Measurements from ENCODE around the gene YES1.
"Not testable (repeated sequence)": the region's sequence is repeated elsewhere in the genome, so short reads cannot be mapped to it uniquely, and the experiment has no call there.

The YES1 gene

DNA sequence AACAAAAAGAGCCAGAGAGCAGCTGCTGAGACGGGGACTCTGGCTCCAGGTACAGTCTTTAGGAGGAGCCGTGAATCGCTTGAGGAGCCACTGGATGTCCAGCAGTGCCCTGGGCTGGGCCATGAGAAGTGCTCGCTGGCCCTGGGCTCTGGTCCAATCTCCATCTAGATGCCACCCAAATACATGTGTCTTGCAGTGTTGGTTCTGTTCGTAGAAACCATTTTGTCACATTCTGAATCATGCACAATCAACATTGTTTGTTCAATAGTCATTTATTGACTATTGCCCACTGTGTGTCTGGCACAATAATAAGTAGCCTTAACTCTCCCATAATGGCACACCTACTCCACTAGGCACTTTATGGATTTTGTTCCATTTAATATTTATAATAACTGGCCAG, 128.5 kb downstream of the YES1 start:
- DNase-seq (ENCODE audit: low read depth in 2 of 2) = no peak

DNA sequence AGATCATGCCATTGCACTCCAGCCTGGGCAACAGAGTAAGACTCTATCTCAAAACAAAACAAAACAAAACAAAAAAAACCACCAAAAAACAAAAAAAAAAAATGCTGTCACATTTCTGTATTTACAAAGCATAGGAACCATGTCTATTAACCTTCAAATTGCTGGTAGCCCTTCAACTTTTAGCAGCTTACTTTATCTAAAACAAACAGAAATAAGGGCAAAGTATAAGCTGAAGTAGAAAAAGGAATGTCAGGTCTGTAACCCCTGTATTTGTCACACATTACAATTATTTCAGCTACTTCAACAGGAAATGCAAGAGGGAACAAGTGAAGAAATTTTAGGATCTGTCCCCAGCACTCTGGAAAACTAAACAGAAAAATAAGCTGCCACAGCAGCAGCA, 129.2 kb downstream of the YES1 start:
- DNase-seq (ENCODE audit: low read depth in 2 of 2) = no peak

DNA sequence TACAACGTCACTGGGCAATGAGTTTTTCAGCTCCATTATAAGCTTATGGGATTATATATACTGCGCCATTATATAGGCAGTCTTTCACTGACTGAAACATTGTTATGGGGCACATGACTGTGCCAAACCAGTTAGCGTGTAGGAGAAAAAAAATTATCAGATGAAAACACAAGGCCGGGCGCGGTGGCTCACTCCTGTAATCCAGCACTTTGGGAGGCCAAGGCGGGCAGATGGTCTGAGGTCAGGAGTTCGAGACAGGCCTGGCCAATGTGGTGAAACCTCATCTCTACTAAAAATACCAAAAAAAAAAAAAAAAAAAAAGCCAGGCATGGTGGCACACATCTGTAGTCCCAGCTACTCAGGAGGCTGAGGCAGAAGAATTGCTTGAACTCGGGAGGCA, 129.6 kb downstream of the YES1 start:
- DNase-seq (ENCODE audit: low read depth in 2 of 2) = not testable (repeated sequence)

DNA sequence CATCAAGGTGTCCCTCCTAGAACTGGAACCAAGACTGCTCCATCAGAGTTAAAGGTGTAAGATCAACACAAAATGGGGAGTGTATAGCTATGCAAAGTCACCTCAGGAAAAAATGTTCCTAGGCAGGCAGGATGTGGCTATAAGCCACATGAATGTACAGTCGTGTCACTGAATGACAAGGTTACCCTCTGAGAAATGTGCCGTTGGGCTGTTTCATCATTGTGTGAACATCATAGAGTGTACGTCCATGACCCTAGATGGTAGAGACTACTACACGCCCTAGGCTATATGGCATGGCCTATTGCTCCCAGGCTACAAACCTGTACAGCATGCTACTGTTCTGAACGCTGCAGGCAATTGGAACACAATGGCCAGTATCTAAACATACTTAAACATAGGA, 130.1 kb downstream of the YES1 start:
- no peak for DNase-seq (ENCODE audit: low read depth in 2 of 2)

DNA sequence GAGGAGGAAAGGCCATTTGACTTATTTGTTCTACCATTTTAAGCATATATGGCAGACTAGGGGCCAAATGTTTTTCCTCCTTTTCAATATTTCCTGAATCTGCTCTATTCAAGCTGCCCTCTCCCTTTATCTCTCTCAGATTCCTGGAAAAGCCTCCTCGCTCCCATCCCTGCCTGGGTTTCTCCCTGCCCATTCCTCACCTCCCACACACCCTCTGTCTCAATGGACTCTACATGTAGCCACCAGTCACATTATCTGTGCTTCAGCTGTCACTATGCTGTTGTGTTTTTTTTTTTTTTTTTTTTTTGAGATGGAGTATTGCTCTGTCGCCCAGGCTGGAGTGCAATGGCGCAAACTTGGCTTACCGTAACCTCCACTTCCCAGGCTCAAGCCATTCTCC, 131.7 kb downstream of the YES1 start:
- DNase-seq (ENCODE audit: low read depth in 2 of 2) = no peak

DNA sequence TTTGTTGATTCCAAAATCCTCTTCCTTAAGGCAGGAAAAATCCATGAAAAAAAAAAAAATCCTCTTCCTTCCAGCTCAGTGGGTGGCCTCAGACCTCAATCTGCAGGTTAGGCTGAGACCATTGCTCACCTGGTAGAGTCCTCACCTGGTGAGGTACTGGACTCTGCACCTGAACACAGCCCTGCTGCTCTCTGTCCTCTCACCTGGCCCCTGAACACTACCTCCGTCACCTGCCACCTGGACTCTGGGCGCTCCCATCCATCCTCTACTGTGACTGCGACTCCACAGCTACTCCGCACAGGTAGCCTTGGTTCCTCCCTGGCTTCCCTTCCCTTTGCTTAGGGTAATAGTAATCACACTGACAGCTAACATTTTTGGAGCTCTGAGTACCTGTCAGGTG, 132.5 kb downstream of the YES1 start:
- no peak for DNase-seq (ENCODE audit: low read depth in 2 of 2)

DNA sequence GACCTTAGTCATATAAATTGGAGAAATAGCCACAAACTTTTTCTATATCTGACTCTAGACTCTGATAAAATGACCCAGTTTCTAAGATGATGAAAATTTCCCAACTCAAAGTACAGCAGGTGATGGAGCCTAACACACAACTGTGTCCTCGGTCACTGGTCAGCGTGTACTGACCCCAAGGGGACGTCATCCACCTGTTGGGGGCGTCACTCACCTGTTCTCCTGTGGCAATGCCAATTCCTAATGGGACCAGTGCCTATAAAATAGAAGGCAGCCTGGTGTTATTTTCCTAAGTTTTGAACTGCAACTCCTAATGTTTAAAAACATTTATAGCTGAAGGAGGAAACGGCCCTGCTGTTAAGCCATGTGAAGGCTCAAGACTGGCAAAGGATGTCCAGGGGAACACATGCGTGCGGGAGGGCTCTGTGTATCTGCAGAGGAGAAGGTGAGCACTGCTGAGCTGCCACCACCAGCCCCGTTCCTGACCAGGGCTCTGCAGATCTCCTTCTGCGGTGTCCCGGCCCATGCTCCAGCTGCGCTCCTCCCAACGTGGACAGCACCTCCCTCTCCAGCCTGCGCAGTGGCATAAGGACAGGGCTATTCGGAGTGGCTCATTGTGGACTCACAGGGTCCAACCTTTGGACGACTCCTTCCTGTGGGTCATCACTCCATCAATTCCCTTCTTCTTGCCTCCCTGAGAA, 133.4 kb downstream of the YES1 start:
- no peak for DNase-seq (ENCODE audit: low read depth in 2 of 2)

DNA sequence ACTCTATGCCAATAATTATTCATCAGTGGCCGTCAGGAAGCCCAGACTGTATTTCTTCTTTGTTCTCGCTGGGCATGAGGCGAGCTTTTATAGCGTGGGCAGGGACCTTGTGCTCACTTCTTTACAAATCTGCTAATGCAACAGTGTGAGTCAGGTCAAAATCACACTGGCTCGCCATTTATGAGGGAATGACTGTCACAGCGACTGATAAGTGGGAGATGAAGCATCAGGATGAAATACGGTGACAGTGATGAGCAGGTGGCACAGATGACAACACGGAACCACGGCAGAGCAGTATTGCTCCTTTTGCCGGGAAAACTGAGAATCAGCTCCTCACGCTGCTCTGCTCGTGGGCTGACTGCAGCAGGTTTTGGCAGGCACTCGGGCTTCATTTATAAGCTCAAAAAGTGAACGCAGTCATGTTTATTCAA, 134.1 kb downstream of the YES1 start:
- DNase-seq (ENCODE audit: low read depth in 2 of 2) = no peak

DNA sequence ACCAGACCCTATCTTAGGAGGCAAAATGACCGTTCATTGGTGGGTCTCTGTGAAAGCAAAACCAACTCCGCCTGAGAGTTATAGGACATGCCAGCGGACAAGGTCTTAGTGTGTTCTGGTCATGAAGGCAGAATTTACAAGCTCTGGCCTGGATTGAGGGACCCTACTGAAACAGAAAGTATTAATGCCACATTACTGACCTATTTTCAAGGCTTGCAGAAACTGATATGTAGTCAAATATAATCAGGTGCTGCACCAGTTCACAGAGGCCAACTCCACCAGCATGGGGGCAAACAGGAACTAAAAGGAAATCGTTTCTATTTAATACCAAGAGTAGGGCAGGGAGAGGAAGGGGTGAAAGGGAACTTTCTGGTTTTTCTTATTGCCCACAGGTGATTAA, 134.9 kb downstream of the YES1 start:
- DNase-seq (ENCODE audit: low read depth in 2 of 2) = no peak

DNA sequence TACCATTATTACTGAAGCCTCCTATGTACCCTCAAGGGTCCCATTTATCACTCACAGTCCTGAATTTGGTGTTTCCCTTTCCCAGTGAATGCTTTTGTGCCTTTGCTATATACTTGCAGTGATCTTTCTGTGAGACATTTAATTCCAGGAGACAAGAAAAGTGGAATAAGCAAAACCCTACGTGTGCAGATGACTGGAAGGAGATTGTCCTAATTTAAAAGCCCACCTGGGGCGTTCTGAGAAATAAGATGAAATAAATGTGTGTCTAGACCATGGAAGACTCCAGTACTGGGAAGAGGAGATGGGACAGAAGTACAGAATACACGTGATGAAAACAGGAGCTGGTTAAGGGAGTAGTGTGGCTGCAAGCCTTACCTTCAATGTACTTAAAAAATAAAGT, 135.3 kb downstream of the YES1 start:
- DNase-seq (ENCODE audit: low read depth in 2 of 2) = no peak

DNA sequence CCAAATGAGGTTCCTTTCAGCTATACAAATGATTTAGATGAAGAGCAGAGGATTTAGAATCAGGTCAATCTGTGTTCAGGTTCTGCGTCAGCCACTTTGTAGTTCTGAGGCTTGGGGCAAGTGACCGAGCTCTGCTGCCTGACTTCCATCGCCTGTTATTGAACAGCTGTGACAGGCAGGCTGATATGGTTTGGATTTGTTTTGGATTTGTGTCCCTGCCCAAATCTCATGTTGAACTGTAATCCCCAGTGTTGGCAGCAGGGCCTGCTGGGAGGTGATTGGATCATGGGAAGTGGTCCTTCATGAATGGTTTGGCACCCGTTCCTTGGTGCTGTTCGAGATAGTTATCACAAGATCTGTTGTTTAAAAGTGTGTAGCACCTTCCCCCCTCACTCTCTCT, 136.0 kb downstream of the YES1 start:
- DNase-seq (ENCODE audit: low read depth in 2 of 2) = no peak

DNA sequence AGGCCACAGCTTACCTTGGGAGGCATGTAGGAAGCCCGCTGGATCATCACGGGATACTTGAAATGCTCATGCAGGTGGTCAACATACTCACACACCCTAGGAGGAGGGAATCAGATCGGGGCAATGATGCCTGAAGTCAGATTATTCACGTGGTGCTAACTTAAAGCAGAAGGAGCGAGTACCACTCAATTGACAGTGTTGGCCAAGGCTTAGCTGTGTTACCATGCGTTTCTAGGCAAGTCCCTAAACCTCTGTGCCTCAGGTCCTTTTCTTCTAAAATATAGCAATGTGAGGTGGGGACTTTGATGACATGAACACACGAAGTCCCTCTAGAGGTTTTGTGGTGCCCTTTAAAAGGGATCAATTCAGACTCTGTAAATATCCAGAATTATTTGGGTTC, 136.7 kb downstream of the YES1 start:
- DNase-seq (ENCODE audit: low read depth in 2 of 2) = no peak

DNA sequence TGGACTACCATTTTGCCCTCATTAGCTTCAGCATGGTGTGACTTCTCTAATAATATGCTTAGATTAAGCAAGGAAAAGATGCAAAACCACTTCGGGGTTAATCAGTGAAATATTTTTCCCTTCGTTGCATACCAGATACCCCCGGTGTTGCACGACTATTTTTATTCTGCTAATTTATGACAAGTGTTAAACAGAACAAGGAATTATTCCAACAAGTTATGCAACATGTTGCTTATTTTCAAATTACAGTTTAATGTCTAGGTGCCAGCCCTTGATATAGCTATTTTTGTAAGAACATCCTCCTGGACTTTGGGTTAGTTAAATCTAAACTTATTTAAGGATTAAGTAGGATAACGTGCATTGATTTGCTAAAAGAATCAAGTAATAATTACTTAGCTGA, 138.3 kb downstream of the YES1 start:
- no peak for DNase-seq (ENCODE audit: low read depth in 2 of 2)

DNA sequence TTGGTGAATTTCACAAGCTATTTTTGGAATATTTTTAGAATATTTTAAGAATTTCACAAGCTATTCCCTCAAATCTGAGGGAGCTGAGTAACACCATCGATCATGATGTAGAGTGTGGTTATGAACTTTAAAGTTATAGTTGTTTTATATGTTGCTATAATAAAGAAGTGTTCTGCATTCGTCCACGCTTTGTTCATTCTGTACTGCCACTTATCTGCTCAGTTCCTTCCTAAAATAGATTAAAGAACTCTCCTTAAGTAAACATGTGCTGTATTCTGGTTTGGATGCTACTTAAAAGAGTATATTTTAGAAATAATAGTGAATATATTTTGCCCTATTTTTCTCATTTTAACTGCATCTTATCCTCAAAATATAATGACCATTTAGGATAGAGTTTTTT, 138.7 kb downstream of the YES1 start:
- no peak for DNase-seq (ENCODE audit: low read depth in 2 of 2)

Data from activated CD8-positive, alpha-beta memory T cell treated with anti-CD3 and anti-CD28 coated beads for 4 hours (primary cell).